Gastrocnemius medialis (tissue), 4 donors: ENCODE measurements around the gene CST3. TPM values are rescaled to one million over a fixed set of nuclear protein-coding genes. Genes with fewer than 3 reads are reported as not detected.
"Not testable (repeated sequence)": the region's sequence is repeated elsewhere in the genome, so short reads cannot be mapped to it uniquely, and the experiment has no call there.

Experiments used
- ATAC-seq, 2 donors: fragments of 150-250 bp; one replicate each; pipeline ENCODE4 v1.9.1; 2016
- DNase-seq, 2 donors: peaks; one replicate each; pipeline ENCODE4 v3.0.0-alpha.2; 2019
- H3K27ac ChIP-seq, 4 donors: fragments of 200-600 bp; sonication (generic); 1 replicate in 1 of 4; 2 replicates in 3 of 4; pipeline ENCODE4 v1.5.1; 2016 to 2018; ENCODE audit warnings: mild to moderate bottlenecking in 2 of 4, moderate library complexity in 1 of 4
- H3K27me3 ChIP-seq, 3 donors: fragments of 200-600 bp; sonication (generic) in 2 of 3; 1 replicate in 1 of 3; 2 replicates in 2 of 3; pipeline versions ENCODE4 v1.5.1 to v1.6.0; 2016 to 2019; ENCODE audit warnings: mild to moderate bottlenecking in 1 of 3, moderate library complexity in 1 of 3
- H3K36me3 ChIP-seq, 2 donors: fragments of 200-600 bp; sonication (generic) in 1 of 2; one replicate each; pipeline ENCODE4 v1.5.1; 2017 to 2018
- H3K4me1 ChIP-seq, 2 donors: fragments of 200-600 bp; sonication (generic) in 1 of 2; one replicate each; pipeline ENCODE4 v1.5.1; 2016 to 2017; ENCODE audit warnings: mild to moderate bottlenecking in 2 of 2
- H3K4me3 ChIP-seq, 4 donors: fragments of 200-600 bp; sonication (generic) in 3 of 4; 1 replicate in 1 of 4; 2 replicates in 3 of 4; pipeline ENCODE4 v1.5.1; 2016 to 2019; ENCODE audit warnings: mild to moderate bottlenecking in 2 of 4
- H3K9me3 ChIP-seq, 3 donors: fragments of 200-600 bp; sonication (generic) in 2 of 3; 1 replicate in 1 of 3; 2 replicates in 2 of 3; pipeline ENCODE4 v1.5.1; 2016 to 2019
- POLR2A ChIP-seq, 2 donors: fragments of 450-650 bp; IDR thresholded peaks; one replicate each; pipeline ENCODE4 v1.6.1; 2017; ENCODE audit warnings: antibody characterized with exemption in 2 of 2, mild to moderate bottlenecking in 2 of 2, moderate library complexity in 2 of 2
- in situ Hi-C, 4 donors: fragments of 200-750 bp; cut with MboI; loops; one replicate each; pipeline versions ENCODE4 v1.15.0 to v1.8.0; 2017; ENCODE audit warnings: low sequenced_read_pairs in 4 of 4
- intact Hi-C: fragments of 100-400 bp; cut with DNase I; formaldehyde crosslinking; loops from one replicate; pipeline ENCODE4 v1.15.1; 2023; ENCODE audit warnings: low total_unique reads
- total RNA-seq, 4 donors: library from RNA; depleted of rRNA; stranded (reverse); fragments of >200 nt; gene quantifications; one replicate each; pipeline versions ENCODE4 v1.1.0 to v1.2.3, GENCODE V29; 2016
- TF ChIP-seq, protein P1 (sequence below), 5 experiments: fragments of 450-650 bp in 3 of 5; fragments of 200-600 bp in 2 of 5; sonication (generic) in 2 of 5; IDR thresholded peaks in 4 of 5; conservative IDR thresholded peaks in 1 of 5; 1 replicate in 4 of 5; 2 replicates in 1 of 5; pipeline ENCODE4 v1.5.1; 2016 to 2019; ENCODE audit warnings: antibody characterized with exemption in 5 of 5, mild to moderate bottlenecking in 3 of 5, moderate library complexity in 3 of 5

CST3 gene
- total RNA-seq, 4 donors from 2014 or later = 461 to 1,821 (median 697) TPM

DNA sequence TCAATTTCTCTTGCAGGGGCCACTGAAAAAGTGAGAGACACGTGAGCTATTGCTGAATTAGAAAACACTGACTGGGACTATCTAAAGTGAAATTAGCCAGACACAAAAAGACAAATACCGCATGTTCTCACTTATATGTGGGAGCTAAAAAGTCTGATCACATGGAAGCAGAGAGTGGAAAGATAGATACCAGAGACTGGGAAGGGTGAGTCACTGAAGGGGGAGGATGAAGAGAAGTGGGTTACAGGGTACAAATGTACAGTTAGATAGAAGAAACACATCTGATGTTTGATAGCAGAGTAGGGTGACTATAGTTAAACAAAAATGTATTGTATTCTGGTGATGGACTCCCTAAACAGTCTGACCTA is 13.4 kb downstream of the CST3 start:
- intact Hi-C loops (no loop called here), in situ Hi-C loops (loop anchor here in 1 of 4 donors (25.0 kb wide), 1 partner anchor 212 kb away; the partner anchor contains the start of gene NAPB)
- Histone ChIP-seq H3K4me1 (peaks cover 22 to 38% of the 10 kb centered on the region in 2 donors), H3K9me3 (no peaks in the 10 kb centered on the region), H3K27ac (peak overlapping the region in 3 of 4 donors; percentile 76 to 81 (median 76)), H3K36me3 (no peaks in the 10 kb centered on the region), H3K27me3 (no peaks in the 10 kb centered on the region), H3K4me3 (no peak overlapping the region)
- ATAC-seq (no peak), DNase-seq (no peak)
- TF ChIP-seq, protein P1, sequence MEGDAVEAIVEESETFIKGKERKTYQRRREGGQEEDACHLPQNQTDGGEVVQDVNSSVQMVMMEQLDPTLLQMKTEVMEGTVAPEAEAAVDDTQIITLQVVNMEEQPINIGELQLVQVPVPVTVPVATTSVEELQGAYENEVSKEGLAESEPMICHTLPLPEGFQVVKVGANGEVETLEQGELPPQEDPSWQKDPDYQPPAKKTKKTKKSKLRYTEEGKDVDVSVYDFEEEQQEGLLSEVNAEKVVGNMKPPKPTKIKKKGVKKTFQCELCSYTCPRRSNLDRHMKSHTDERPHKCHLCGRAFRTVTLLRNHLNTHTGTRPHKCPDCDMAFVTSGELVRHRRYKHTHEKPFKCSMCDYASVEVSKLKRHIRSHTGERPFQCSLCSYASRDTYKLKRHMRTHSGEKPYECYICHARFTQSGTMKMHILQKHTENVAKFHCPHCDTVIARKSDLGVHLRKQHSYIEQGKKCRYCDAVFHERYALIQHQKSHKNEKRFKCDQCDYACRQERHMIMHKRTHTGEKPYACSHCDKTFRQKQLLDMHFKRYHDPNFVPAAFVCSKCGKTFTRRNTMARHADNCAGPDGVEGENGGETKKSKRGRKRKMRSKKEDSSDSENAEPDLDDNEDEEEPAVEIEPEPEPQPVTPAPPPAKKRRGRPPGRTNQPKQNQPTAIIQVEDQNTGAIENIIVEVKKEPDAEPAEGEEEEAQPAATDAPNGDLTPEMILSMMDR (IDR thresholded peaks at IDR 0.05 in 4 of 5, conservative IDR thresholded peaks at IDR 0.05 in 1 of 5) = no peak
- TF ChIP-seq POLR2A (IDR thresholded peaks at IDR 0.05) = no peak

DNA sequence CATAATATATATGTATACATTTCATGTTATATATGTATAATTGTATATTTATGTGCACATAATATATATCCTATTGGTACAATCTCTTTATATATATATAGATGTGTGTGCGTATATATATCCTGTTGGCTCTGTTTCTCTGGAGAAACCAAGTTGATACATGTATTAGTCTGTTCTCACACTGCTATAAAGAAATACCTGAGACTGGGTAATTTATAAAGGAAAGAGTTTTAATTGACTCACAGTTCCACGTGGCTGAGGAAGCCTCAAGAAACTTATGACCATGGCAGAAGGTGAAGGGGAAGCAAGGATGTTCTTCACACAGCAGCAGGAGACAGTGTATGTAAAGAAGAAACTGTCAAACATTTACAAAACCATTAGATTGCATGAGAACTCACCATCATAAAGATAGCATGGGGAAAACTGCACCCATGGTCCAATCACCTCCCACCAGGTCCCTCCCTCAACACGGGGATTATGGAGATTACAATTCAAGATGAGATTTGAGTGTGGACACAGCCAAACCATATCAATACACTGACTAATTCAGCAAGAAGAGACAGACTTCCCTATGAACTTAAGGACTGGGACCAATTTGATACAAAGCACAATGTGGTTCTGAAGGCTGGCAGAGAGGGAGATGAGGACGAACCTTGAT is 14.0 kb downstream of the CST3 start:
- H3K27ac ChIP-seq = peak overlapping the region; percentile 74 to 81 (median 76)
- ATAC-seq (no peak), DNase-seq (no peak)
- TF ChIP-seq, protein P1 (IDR thresholded peaks at IDR 0.05 in 4 of 5, conservative IDR thresholded peaks at IDR 0.05 in 1 of 5) = no peak
- TF ChIP-seq POLR2A (IDR thresholded peaks at IDR 0.05) = no peak
- intact Hi-C loops (no loop called here), in situ Hi-C loops (loop anchor here in 1 of 4 donors (25.0 kb wide), 1 partner anchor 211 kb away; the partner anchor contains the start of gene NAPB)
- no peaks in the 10 kb centered on the region for H3K27me3 ChIP-seq
- no peaks in the 10 kb centered on the region for H3K36me3 ChIP-seq
- no peak overlapping the region for H3K4me3 ChIP-seq
- H3K9me3 ChIP-seq = no peaks in the 10 kb centered on the region
- peaks cover 17 to 33% of the 10 kb centered on the region in 2 donors for H3K4me1 ChIP-seq

DNA sequence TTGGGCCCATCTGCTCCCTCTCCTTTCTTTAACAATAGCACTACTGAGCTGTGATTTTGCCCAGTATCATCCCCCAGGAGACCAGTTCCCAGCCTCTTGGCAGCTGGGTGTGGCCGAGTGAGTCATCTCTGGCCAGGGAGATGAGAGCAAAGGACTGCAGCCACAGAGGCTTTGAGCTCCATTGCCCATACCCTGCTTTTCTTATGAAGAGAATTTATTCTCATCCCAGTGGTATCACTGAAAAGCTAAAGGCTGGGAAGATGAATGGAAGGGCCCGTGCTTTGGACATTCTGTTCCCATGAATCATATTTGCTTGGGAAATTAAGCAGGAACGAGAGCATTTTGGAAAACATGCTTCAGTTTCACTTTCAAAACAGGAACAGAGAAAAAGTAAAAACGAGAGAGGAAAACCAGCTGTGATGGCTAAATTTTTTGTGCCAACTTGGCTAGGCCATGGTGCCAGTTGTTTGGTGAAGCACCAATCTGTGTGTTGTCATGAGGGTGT is 14.9 kb downstream of the CST3 start:
- peak overlapping the region; percentile 5 to 36 (median 14) for H3K4me3 ChIP-seq
- no peaks in the 10 kb centered on the region for H3K9me3 ChIP-seq
- peaks cover 14 to 24% of the 10 kb centered on the region in 2 donors for H3K4me1 ChIP-seq
- in situ Hi-C loops = loop anchor here in 1 of 4 donors (25.0 kb wide), 1 partner anchor 211 kb away; the partner anchor contains the start of gene NAPB
- H3K27ac ChIP-seq = peak overlapping the region; percentile 74 to 81 (median 76)
- TF ChIP-seq POLR2A (IDR thresholded peaks at IDR 0.05) = peak in 1 of 2 donors; percentile 33
- TF ChIP-seq, protein P1 (IDR thresholded peaks at IDR 0.05 in 4 of 5, conservative IDR thresholded peaks at IDR 0.05 in 1 of 5) = no peak
- no peaks in the 10 kb centered on the region for H3K36me3 ChIP-seq
- ATAC-seq (peak; percentile 84 to 86), DNase-seq (peak; percentile 63 to 82)
- intact Hi-C loops = no loop called here
- no peaks in the 10 kb centered on the region for H3K27me3 ChIP-seq

DNA sequence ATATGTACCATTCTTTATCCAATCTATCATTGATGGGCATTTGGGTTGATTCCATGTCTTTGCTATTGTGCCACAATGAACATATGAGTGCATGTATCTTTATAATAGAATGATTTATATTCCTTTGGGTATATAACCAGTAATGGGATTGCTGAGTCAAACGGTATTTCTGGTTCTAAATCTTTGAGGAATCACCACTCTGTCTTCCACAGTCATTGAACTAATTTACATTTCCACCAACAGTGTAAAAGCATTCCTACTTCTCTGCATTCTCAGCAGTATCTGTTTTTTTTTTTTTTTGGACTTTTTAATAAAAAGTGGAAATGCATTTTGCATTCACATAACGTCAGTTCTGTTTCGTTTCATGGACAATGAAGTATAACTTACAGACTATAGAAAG is 15.4 kb downstream of the CST3 start:
- DNase-seq, intact Hi-C loops, H3K27me3 ChIP-seq, H3K36me3 ChIP-seq, ATAC-seq, H3K9me3 ChIP-seq: not testable (repeated sequence)
- in situ Hi-C loops = loop anchor here in 1 of 4 donors (25.0 kb wide), 1 partner anchor 210 kb away; the partner anchor contains the start of gene NAPB
- peak overlapping the region in 3 of 4 donors; percentile 5 to 36 (median 15) for H3K4me3 ChIP-seq
- peaks cover 14 to 19% of the 10 kb centered on the region in 2 donors for H3K4me1 ChIP-seq
- peak overlapping the region; percentile 74 to 81 (median 76) for H3K27ac ChIP-seq

DNA sequence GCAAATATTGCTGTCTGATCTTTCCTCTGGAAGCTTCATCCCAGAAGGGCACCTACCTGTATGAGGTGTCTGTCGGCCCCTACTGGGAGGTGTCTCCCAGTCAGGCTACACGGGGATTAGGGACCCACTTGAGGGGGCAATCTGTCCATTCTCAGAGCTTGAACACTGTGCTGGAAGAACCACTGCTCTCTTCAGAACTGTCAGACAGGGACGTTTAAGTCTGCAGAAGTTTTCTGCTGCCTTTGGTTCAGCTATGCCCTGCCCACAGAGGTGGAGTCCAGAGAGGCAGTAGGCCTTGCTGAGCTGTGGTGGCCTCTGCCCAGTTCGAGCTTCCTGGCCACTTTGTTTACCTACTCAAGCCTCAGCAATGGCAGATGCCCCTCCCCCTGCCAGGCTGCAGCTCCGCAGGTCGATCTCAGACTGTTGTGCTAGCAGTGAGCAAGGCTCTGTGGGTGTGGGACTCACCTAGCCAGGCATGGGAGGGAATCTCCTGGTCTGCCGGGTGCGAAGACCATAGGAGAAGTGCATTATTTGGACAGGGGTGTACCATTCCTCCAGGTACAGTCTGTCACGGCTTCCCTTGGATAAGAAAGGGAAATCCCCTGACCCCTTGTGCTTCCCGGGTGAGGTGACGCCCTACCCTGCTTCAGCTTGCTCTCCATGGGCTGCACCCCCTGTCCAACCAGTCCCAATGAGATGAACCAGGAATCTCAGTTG is 16.9 kb downstream of the CST3 start:
- H3K4me1 ChIP-seq = peaks cover 7 to 10% of the 10 kb centered on the region in 2 donors
- in situ Hi-C loops = loop anchor here in 1 of 4 donors (25.0 kb wide), 1 partner anchor 209 kb away; the partner anchor contains the start of gene NAPB
- H3K27me3 ChIP-seq, DNase-seq, H3K4me3 ChIP-seq, intact Hi-C loops, H3K27ac ChIP-seq, ATAC-seq, H3K9me3 ChIP-seq, H3K36me3 ChIP-seq: not testable (repeated sequence)
